GM10847 (cell line): ENCODE data around the gene TMEM158.

Source experiments
- POLR2A ChIP-seq: IDR thresholded peaks from 2 replicates; pipeline ENCODE4 v1.6.1; 2011; ENCODE audit not compliant: insufficient read length; ENCODE audit errors: extremely low read depth

TMEM158 gene

DNA sequence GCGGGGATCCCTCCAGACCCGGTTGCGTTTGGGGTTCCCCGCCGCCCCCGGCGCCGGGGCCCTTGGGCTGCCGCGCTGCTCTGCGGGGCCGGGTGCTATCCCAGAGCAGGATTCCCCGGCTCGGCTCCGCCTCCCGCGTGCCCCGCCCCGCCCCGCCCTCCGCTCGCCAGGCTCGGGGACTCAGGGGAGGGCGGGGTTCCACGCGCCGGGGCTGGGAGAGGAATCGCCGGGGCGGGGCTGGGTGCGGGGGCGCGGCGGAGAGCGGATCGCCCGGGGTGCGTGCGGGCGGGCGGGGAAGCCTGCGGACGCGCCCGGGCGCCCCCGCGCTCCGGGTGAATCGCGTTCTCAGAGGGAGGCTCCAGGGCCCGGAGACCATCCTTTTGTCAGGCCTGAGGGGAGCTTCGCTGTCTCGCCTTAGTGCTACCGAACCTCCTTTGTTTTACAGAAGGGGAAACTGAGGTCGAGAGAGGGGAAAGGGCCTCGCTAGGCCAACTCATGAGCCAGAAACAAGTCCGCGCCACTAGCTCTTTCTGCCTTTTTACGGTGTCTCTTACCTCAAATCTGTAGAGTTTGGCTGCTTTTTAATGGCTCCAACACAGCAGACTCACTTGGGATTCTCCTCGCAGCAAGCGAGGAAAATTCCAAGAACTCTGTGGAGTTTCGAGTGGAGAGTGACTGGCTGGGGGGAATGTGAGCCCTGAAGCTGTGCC, at the start of gene TMEM158:
Gene TMEM158, minus strand, starts transcription at position 82 of the 710 bp plus-strand sequence. CDS start 260 bp downstream, outside the sequence.
- no peak for TF ChIP-seq POLR2A

- TF ChIP-seq POLR2A, result no peak
These were observed 49.1 kb upstream of the TMEM158 start for GRCh38 chr3:45275006-45275704.

- TF ChIP-seq POLR2A, result no peak
These were observed 47.8 kb upstream of the TMEM158 start for GRCh38 chr3:45273681-45274515.

GRCh38 chr3:45272828-45273470, 46.9 kb upstream of the TMEM158 start:
- TF ChIP-seq POLR2A, result no peak

DNA sequence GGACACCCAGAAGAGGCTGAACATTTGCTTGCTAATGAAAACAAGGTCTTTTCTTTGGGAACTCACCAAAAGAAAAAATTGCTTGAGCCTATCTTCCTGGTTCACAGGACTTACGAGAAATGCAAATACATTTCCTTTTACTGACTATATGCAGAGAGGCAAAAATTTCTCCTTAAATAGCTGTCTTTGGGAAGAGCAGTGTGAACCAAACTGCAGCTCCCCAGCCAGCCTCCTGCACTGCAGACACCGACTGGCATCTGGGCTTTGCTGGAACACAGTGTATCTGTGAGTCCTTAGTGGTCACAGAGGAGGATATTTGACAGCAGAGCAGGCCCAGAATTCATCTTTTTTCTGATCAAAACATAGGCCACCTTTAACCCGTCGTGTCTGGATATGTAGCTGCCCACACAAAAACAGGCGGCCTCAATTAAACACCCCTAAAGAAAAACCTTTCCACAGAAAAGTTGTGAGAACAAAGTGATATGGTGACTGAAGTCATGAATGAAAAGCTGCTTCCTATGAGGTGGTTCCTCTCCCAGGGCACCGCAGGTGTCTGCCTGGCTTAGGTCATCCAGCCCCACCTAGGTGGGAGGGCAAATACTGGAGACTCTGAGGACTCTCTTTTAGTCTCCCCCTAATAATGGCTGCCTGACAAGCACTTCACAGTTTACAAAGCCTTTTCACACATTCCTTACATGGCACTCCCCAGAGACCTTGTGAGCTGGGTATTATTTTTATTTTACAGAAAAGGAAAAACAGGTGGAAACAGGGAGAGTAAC, 46.1 kb upstream of the TMEM158 start:
- no peak for TF ChIP-seq POLR2A

DNA sequence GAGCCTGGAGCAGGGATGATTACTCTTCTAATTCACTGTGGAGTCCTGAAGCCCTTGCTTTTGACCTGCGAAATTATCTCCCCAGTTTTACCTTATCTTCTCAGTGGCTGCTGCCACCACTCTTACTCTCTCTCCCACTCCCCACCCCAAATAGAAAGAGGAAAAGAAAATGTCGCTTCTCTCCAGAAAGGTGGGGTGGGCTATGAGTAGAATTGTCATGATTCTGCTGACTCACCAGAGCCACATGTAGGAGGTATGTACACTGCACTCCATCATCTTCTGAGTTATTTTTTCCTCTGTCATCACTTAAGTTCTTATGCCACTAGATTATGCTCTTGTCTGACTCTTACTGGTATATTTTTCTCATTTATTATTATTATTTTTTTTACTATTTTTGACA, 43.9 kb upstream of the TMEM158 start:
- TF ChIP-seq POLR2A, result no peak

GRCh38 chr3:45267097-45267496, 41.0 kb upstream of the TMEM158 start:
- TF ChIP-seq POLR2A, result no peak

DNA sequence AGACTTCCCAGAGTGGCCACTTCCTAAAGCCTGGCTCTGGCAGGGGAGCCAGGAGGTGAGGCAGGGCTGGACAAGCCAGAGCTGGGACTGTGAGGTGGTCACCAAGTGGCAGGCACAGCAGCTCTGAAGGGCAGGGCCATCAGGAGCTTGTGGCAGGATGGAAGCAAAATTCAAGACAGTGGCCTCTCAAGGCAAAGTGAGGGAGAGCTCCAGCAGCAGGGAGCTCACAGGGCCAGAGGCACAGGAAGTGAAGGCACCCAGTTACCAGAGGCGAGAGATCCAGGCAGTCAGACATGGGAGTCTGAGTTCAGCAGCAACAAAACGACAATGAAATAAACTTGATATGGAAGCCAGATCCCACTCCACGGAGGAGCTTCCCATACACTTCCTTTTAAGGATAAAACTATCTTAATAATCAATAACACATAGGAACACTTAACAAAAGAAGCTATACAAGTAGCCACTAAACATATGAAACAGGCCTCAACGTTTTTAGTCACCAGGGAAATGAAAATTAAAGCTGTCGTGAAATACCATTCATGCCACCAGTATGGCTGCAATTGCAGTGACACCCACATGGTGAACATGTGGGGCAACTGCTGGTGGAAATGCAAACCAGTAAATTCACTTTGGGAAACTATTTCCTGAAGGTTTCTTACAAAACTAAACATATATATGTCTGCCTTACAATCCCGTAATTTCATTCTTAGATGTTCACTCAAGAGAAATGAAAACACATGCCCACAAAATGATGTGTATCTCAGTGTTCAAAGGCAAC, 35.4 kb upstream of the TMEM158 start:
- TF ChIP-seq POLR2A, result no peak

DNA sequence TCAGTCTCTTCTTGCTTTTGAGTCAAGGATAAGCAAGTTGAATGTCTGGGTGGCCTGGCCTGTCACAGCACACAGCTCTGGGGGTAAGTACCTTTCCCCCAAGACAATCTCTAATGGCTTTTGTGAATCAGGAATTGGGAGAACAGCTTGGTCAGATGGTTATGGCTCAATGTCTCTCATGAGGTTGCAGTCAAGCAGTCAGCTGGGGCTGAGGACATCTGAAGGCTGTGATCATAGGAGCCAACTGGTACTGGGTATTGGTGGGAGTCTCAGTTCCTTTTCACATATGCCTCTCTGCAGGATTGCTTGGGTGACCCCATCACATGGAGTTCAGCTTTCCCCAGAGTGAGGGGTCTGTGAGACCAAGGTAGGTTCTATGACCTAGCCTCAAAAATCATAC, 33.0 kb upstream of the TMEM158 start:
- TF ChIP-seq POLR2A, result no peak

DNA sequence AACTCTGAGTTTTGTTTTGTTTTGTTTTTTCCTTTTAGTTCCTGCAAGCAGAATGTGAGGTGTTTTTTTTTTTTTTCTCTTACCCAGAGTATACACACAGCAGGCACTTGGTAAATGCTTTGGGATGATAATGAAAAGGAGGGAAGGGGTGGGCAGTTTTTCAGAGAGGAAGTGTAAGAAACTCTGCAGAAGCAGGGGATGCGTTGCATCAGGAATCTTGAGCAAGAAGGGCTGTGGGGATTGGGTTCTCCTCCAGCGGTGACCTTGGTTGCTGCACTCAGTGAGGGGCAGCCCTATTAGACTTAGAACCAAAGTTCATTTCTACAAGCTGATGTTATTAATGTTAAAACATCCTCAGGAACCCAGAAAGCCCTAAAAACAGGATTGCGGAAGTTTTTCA, 32.2 kb upstream of the TMEM158 start:
- TF ChIP-seq POLR2A, result no peak

- no peak for TF ChIP-seq POLR2A
These were observed 27.2 kb upstream of the TMEM158 start for GRCh38 chr3:45253316-45253715.

- no peak for TF ChIP-seq POLR2A
These were observed 26.7 kb upstream of the TMEM158 start for GRCh38 chr3:45252826-45253225.

- TF ChIP-seq POLR2A, result no peak
These were observed 23.3 kb upstream of the TMEM158 start for GRCh38 chr3:45249391-45249790.

DNA sequence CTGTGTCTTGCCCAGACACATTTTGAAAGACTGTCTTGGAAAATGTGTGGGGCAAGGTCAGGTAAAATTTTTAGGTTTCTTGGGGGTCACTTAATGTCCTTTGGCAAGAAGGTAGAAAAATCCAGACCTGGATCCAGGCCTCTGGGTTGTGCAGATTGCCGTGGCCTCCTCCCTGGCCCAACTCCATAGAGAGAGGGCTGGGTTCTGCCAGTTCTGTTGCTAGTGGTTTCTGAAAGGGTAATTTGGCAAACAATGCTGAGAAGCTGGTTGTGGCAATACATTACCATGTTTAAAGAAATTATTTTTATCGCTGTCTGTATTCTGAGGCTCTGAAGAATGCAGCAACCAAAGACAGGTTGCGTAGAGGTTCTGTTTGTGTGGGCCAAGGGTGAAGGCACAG, 20.2 kb upstream of the TMEM158 start:
- TF ChIP-seq POLR2A, result no peak
